HG02870 (cell line): ENCODE measurements around the gene FFAR1.

Experiments
- ATAC-seq: cut with Tn5 transposase; IDR thresholded peaks from one replicate; pipeline ENCODE4 v1.9.1; 2021; ENCODE audit warnings: mild to moderate bottlenecking, moderate library complexity; ENCODE audit not compliant: unreplicated experiment

Gene FFAR1

DNA sequence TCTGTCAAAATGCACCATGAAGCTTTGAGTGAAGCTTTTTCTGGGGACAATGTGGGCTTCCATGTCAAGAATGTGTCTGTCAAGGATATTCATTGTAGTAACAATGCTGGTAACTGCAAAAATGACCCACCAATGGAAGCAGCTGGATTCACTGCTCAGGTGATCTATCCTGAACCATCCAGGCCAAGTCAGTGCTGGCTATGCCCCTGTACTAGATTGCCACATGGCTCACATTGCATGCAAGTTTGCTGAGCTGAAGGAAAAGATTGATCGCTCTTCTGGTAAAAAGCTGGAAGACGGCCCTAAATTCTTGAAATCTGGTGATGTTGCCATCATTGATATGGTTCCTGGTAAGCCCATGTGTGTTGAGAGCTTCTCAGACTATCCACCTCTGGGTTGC lies 35.8 kb downstream of the FFAR1 start:
- ATAC-seq, result no peak

DNA sequence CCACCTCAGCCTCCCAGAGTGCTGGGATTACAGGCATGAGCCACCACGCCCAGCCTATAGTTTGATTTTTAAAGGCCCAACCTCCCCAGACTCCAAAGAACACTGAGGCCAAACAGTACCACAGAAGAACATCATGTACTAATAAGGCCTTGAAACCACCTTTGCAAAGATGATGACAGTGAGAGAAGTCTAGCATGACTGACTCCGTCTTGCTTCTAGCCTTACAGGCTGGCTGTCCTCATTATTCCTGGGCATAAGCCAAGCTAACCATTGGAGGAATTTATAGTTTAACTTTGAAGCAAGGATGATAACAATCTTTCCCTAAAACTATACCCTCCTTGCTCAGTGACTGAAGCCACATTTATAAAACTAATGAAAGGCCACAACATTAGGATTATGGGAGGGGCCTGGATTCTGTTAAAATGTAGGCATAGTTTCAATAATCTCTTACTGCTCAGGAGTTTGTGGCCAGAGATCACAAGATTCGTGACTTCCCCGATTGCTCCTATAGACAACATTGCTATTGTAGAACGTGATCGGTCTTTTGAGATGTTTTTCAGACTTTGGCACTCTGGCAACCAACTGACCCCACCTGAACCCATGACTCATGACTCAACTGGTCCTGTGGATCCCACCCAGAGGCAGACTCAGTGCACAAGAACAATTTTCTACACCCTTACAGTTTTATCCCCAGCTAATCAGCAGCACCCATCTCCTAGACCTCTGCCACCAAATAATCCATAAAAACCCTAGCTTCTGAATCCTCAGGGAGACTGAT lies 40.8 kb downstream of the FFAR1 start:
- no peak for ATAC-seq

DNA sequence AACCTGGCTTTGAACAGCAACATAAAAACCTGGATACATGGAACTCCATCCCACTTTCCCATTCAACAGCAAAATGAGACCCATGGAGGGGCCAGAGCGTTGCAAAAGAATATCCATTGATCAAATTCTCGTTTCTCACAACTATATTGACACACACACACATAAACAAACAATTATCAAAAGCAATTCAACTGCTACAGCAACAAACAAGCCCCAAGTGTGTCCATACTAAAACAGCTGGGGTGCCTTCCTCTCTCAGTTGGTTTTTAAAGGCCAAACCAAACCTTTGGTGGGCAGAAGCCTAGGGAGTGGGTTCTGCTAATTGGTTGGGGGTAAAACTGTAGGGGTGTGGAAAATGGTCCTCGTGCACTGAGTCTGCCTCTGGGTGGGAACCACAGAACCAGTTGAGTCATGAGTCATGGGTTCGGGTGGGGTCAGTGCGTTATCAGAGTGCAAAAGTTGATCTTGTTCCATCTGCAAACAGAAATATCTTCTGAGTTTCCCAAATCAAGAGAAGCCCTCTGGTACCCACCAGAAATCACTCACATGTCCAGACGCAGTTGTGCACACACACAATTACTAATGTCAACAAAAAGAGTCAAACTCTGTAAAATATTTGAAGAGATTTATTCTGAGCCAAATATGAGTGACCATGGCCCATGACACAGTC lies 41.6 kb downstream of the FFAR1 start:
- no peak for ATAC-seq

DNA sequence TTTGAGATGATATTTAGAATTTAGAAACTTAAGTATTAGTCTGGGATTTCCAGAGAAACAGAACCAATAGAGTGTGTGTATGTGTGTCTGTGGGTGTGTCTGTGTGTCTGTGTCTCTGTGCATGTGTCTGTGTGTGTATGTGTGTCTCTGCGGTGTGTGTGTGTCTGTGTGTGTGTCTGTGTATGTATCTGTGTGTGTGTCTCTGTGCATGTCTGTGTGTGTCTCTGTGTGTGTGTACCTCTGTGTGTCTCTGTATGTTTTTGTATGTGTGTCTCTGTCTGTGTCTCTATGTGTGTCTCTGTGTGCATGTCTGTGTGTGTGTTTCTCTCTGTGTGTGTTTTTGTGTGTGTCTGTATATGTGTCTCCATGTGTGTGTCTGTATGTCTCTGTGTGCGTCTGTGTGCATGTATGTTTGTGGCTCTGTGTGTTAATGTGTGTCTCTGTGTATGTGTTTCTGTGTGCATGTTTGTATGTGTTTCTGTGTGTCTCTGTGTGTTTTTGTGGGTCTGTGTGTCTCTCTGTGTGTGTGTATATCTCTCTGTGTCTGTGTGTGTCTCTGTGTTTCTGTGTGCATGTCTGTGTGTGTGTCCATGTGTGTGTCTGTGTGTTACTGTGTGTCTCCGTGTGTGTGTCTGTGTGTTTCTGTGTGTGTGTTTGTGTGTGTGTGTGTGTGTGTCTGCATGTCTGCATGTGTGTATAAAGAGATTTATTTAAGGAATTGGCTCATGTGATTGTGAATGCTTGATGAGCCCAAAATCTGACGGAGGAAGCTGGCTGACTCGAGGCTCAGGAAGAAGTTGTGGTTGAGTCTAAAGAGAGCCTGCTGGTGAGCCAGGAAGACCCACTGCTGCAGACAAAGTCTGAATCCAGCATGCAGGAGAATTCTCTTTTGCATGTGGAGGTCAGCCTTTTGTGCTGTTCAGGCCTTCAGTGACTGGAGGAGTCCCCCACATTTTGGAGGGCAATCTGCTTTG lies 45.3 kb downstream of the FFAR1 start:
- ATAC-seq, result no peak

DNA sequence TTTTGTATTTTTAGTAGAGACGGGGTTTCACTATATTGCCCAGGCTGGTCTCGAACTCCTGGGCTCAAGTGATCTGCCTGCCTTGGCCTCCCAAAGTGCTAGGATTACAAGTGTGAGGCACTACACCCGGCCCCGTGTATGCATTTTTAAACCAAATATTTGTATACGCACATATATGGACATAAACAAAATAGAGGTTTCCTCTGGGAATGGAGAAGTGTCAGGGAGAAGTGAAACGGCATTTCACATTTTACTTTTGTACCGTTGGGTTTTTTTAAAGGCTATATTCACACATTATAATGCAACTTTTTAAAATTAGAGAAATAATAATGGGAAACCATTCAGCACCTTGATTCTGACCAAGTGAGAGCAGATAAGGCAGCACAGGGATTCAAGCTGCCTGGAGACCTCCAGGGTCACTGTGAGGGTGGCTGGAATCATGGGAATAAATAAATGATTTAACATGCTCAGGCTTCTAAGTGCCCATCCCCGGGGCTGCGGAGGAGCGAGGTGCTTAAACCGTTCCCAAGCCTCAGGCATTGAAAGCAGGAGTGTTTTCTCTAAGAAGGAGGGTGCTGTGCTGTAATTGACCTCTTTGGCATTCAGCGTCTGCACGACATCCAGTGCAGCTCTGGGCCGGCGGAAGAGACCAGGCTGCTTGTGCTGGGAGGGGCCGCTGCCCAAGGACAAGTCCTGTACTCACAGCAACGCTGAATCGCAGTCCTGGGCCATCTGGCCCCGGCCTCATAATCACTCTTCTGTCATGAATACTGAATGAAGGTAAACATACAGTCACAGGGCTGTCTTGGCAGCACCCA lies 47.9 kb downstream of the FFAR1 start:
- no peak for ATAC-seq

DNA sequence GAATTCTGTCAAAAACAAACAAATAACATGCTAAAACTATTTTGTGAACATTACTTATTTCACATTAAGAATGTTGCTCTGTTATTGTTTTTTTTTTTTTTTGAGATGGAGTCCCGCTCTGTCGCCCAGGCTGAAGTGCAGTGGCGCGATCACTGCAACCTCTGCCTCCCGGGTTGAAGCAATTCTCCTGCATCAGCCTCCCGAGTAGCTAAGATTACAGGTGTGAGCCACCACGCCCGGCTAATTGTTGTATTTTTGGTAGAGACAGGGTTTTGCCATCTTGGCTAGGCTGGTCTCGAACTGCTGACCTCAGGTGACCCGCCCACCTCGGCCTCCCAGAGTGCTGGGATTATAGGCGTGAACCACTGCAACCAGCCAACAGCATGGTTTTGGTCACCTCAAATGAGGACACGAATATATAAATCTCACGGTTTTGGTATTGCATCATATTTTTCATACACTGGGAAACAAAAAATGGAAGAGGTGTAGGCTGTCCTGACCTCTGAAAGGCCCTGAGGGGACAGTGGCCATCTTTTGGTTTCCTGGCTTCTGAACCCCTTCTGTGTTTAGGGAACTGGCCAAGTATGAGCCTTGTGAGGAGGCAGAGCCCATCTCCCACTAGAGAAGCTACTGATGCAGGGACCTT lies 48.7 kb downstream of the FFAR1 start:
- no peak for ATAC-seq

DNA sequence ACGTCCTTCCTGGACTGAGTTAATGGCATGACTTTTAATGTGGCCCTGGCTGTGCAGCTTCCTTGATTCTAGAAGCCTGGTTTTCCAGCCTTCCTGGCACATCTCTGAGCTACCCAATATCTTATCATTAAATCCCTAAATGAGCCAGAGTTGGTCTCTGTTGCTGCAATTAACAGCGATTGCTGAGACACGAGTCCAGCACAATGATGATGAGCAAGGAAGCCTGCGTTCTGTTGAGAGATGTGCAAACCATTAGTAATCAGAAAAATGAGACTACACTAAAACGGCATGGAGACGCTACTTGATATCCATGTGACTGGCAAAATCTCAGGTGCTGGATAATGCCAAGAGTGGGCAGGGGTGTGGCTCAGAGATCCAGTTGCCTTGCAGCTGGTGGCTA lies 49.4 kb downstream of the FFAR1 start:
- no peak for ATAC-seq
